Measurements from ENCODE around the gene NDST1.

NDST1 gene

DNA sequence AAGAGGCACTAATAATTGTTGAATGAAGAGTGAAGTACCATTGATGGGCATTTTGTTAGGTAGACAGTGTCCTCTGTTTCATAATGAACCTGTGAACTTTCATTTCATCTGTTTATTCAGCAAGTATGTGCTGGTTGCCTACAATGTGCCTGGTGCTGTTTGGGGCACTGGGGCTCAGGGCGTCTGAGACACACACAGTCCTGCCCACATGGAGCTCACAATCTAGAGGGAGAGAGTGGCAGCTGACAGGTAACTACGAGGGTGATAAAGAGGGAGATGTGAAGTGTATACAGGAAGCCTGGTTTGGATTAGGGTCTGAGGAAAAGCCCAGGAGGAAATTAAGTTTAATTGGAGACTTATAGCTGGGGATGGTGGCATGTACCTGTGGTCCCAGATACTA is 28.5 kb upstream of the NDST1 start:
- Histone ChIP-seq H3K9me3 (ENCODE audit: control insufficient read depth, insufficient read depth, low read length) (no peaks in the 10 kb centered on the region), H3K36me3 (ENCODE audit: control insufficient read depth, insufficient read depth, low read length) (no peaks in the 10 kb centered on the region), H3K4me3 (ENCODE audit: low read length) (no peak overlapping the region), H3K27ac (ENCODE audit: low read length) (no peak overlapping the region), H3K4me1 (ENCODE audit: control insufficient read depth, insufficient read depth, low read length) (peaks cover 4% of the 10 kb centered on the region; the same call in 1 of the 2 replicates), H3K27me3 (ENCODE audit: control insufficient read depth, insufficient read depth, low read length) (no peaks in the 10 kb centered on the region)
- WGBS (ENCODE audit: insufficient coverage, insufficient read length) = no CpG with 5 or more reads among the region's 2 CpGs
- no peak for DNase-seq (ENCODE audit: low read depth, low spot score)

DNA sequence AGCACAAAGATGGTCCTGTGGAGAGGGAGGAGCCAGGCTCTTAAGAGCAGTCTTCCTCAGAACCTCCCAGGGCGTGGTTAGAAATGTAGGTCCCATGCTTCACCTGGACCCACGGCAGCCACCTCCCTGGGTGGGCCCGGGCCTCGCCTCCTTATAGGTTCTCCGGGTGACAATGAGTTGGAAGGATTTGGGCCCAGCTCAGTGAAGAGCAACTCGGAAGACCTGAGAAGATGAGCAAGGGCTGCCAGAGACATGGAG is 26.3 kb upstream of the NDST1 start:
- no peak for DNase-seq (ENCODE audit: low read depth, low spot score)
- no peaks in the 10 kb centered on the region for H3K36me3 ChIP-seq (ENCODE audit: control insufficient read depth, insufficient read depth, low read length)
- no peaks in the 10 kb centered on the region for H3K27me3 ChIP-seq (ENCODE audit: control insufficient read depth, insufficient read depth, low read length)
- no CpG with 5 or more reads among the region's 6 CpGs for WGBS (ENCODE audit: insufficient coverage, insufficient read length)
- no peaks in the 10 kb centered on the region for H3K9me3 ChIP-seq (ENCODE audit: control insufficient read depth, insufficient read depth, low read length)
- H3K4me3 ChIP-seq (ENCODE audit: low read length) = no peak overlapping the region
- H3K27ac ChIP-seq (ENCODE audit: low read length) = no peak overlapping the region
- H3K4me1 ChIP-seq (ENCODE audit: control insufficient read depth, insufficient read depth, low read length) = peaks cover 4% of the 10 kb centered on the region; the same call in 1 of the 2 replicates

- no peak for DNase-seq (ENCODE audit: low read depth, low spot score)
- WGBS (ENCODE audit: insufficient coverage, insufficient read length) = no CpG with 5 or more reads among the region's 6 CpGs
- no peaks in the 10 kb centered on the region for H3K9me3 ChIP-seq (ENCODE audit: control insufficient read depth, insufficient read depth, low read length)
- H3K27ac ChIP-seq (ENCODE audit: low read length) = no peak overlapping the region
- no peak overlapping the region for H3K4me3 ChIP-seq (ENCODE audit: low read length)
- peaks cover 4% of the 10 kb centered on the region; the same call in 1 of the 2 replicates for H3K4me1 ChIP-seq (ENCODE audit: control insufficient read depth, insufficient read depth, low read length)
- H3K36me3 ChIP-seq (ENCODE audit: control insufficient read depth, insufficient read depth, low read length) = no peaks in the 10 kb centered on the region
- H3K27me3 ChIP-seq (ENCODE audit: control insufficient read depth, insufficient read depth, low read length) = no peaks in the 10 kb centered on the region
These were observed 25.9 kb upstream of the NDST1 start for GRCh38 chr5:150481972-150482406.

DNA sequence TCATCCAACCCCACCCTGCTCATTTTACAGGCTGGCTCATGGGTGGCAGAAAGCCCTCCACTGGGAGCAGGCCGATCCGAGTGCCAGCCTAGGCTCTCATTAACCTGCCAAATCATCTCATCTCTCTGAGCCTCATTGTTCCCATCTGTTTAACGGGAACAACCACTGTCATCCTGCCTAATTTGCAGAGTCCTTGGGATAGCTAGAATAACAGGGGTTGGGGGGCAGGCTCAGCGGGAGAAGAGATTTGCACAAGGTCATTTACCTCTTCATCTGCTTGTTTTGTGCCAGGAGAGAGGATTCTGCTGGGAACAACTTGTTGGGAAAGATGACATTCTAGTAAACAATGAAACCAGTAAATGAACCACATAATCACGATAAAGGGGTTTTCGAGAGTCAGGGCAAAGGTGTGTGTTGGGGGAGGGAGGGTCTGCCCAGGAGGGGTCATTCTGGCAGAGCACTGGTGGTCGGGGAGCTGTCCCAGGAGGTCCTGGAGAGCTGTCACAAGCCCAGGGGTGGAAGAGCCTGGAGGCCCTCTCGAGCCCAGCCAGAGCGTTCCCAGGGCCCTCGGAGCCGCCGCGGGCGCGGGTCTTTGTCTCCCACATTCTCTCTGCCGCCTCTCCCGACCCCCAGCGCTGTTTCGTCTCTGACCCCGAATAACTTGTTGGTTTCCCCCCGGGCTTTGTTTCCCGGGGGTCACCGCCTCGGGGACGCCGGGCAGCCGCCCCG is 22.8 kb upstream of the NDST1 start:
- Histone ChIP-seq H3K27ac (ENCODE audit: low read length) (no peak overlapping the region), H3K27me3 (ENCODE audit: control insufficient read depth, insufficient read depth, low read length) (no peaks in the 10 kb centered on the region), H3K9me3 (ENCODE audit: control insufficient read depth, insufficient read depth, low read length) (no peaks in the 10 kb centered on the region), H3K4me1 (ENCODE audit: control insufficient read depth, insufficient read depth, low read length) (peaks cover 8% of the 10 kb centered on the region; the same call in 1 of the 2 replicates), H3K36me3 (ENCODE audit: control insufficient read depth, insufficient read depth, low read length) (no peaks in the 10 kb centered on the region), H3K4me3 (ENCODE audit: low read length) (peak overlapping the region; percentile 71; the same call in 1 of the 2 replicates)
- no peak for DNase-seq (ENCODE audit: low read depth, low spot score)
- WGBS (ENCODE audit: insufficient coverage, insufficient read length) = no CpG with 5 or more reads among the region's 28 CpGs

- H3K9me3 ChIP-seq (ENCODE audit: control insufficient read depth, insufficient read depth, low read length) = no peaks in the 10 kb centered on the region
- peak overlapping the region; percentile 71 for H3K4me3 ChIP-seq (ENCODE audit: low read length)
- no CpG with 5 or more reads among the region's 90 CpGs for WGBS (ENCODE audit: insufficient coverage, insufficient read length)
- H3K27ac ChIP-seq (ENCODE audit: low read length) = no peak overlapping the region
- H3K4me1 ChIP-seq (ENCODE audit: control insufficient read depth, insufficient read depth, low read length) = peaks cover 9% of the 10 kb centered on the region; the same call in 1 of the 2 replicates
- DNase-seq (ENCODE audit: low read depth, low spot score) = no peak
- H3K27me3 ChIP-seq (ENCODE audit: control insufficient read depth, insufficient read depth, low read length) = no peaks in the 10 kb centered on the region
- H3K36me3 ChIP-seq (ENCODE audit: control insufficient read depth, insufficient read depth, low read length) = no peaks in the 10 kb centered on the region
These were observed 22.1 kb upstream of the NDST1 start for GRCh38 chr5:150485693-150486401.

DNA sequence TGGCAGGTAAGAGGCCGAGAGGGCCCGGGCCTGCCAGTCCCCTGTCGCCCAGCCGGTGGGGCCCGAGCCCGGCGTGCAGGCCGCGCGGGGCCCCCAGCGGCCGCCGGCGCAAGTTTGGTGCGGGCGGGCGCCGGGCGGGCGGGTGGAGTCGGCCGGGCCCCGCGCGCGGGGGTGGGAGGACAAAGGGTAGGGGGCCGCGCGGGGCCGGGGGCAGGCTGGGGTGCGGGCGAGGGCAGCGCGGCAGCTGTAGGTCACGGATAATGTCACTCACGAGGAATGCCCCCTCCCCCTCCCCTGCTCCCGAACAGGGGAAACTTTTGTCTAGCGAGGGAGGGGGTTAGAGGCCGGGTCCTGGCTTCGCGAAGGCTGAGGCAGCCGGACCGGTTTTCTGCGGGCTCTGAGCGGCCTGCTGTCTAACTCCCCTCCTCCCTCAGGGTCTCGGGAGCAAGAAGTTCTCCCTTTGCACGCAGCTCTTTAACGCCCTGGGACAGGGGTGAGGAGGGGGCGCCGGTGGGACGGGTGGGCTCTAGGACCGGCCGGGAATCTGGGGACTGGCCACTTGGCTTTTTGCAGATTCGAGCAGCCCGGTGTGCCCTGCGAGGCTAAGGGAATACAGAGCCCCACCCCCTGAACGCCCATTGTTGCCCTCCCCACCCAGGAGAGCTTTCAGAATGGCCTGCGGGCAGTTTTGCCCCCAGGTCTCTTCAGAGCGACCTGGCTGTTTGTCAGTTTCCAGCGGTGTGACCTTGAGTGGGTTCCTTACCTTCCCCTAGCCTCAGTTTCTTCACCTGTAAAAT is 21.3 kb upstream of the NDST1 start:
- DNase-seq (ENCODE audit: low read depth, low spot score) = no peak

DNA sequence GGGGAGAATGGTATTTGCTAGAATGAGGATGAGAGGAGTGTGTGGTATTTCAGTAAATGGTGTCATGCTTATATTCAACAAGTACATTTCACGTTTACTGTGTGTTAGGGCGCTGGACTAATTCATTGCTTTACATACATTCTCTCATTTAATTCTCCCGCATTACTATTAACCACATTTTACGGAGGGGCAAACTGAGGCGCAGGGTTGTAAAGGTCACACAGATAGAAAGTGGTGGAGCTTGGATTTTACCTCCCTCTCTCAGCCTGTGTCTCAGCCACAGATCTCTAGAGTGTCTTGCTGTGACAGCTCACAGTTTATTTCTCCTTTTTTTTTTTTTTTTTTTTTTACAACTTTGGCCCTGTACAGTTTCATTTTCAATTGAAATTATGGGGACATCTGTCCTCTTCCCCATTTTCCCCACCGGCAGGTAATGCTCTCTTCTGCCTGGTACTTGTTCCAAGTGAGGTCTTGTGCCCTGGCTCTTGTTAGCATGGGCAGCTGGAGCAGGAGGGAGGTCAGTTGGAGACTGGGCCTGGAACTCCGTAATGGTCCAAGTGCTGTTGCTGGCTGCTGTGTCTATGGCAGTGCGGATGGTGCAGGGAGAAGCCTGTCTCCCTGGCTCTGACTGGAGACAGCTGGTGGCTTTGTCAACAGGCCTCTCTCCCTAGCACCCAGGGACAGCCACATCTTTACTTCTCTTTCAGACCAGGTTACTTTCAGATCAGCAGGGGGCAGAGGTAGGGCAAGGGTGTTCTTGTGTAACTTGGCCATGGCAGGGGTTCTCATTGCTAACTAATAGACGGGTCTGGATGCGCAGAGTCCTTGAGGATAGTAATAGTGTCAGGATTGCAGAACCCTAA is 20.5 kb upstream of the NDST1 start:
- Histone ChIP-seq H3K27me3 (ENCODE audit: control insufficient read depth, insufficient read depth, low read length) (no peaks in the 10 kb centered on the region), H3K9me3 (ENCODE audit: control insufficient read depth, insufficient read depth, low read length) (no peaks in the 10 kb centered on the region), H3K4me3 (ENCODE audit: low read length) (peak overlapping the region; percentile 71; the same call in 1 of the 2 replicates), H3K36me3 (ENCODE audit: control insufficient read depth, insufficient read depth, low read length) (no peaks in the 10 kb centered on the region), H3K4me1 (ENCODE audit: control insufficient read depth, insufficient read depth, low read length) (peaks cover 10% of the 10 kb centered on the region; the same call in 1 of the 2 replicates), H3K27ac (ENCODE audit: low read length) (no peak overlapping the region)
- DNase-seq (ENCODE audit: low read depth, low spot score) = no peak
- WGBS (ENCODE audit: insufficient coverage, insufficient read length) = no CpG with 5 or more reads among the region's 10 CpGs

More for the DNA sequence above, 21.3 kb upstream of the NDST1 start:
- H3K4me1 ChIP-seq (ENCODE audit: control insufficient read depth, insufficient read depth, low read length) = peaks cover 10% of the 10 kb centered on the region; the same call in 1 of the 2 replicates
- H3K4me3 ChIP-seq (ENCODE audit: low read length) = peak overlapping the region; percentile 71
- no peaks in the 10 kb centered on the region for H3K27me3 ChIP-seq (ENCODE audit: control insufficient read depth, insufficient read depth, low read length)
- WGBS (ENCODE audit: insufficient coverage, insufficient read length) = no CpG with 5 or more reads among the region's 60 CpGs
- H3K36me3 ChIP-seq (ENCODE audit: control insufficient read depth, insufficient read depth, low read length) = no peaks in the 10 kb centered on the region
- no peak overlapping the region for H3K27ac ChIP-seq (ENCODE audit: low read length)
- H3K9me3 ChIP-seq (ENCODE audit: control insufficient read depth, insufficient read depth, low read length) = no peaks in the 10 kb centered on the region

DNA sequence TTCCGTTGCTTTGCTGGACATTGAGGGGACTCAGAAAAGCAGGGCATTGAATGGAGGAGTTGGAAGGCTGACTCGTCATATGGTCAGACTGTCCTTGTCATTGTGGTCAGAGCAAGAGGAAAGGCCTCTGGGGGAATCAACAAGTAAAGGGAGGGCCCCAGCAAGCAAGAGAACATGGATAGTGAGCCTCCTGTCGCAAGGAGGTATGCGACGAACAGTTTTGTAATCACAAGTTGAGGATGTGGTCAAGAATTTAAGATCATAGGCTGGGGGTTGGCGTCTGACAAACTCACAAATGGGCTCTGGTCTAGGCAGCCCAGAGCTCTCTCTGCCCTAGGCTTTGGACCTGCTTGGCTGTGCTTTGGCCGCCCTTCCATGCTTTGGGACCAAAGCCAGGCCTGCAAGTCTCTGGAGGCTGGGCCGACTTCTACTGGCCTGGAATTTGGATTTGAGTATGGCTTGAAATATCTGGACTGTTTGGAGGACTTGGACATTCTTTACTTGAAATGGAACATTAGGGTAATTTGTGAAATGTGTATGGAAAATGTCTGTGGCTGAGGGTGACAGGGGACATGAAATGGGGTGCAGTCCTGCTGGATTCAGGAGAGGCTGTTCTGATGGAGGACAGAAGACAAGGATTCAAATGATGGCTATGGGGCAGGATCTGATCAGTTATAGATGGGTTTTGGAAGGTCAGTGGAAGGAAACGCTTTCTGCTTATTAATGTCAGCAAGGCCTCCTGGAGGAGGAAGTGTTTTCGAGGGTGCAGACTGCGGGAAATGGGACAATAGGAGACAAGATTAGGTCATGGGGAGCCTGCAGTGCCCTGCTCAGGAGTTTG is 19.2 kb upstream of the NDST1 start:
- H3K4me3 ChIP-seq (ENCODE audit: low read length) = no peak overlapping the region
- no peak for DNase-seq (ENCODE audit: low read depth, low spot score)
- WGBS (ENCODE audit: insufficient coverage, insufficient read length) = no CpG with 5 or more reads among the region's 11 CpGs
- no peak overlapping the region for H3K27ac ChIP-seq (ENCODE audit: low read length)
- H3K4me1 ChIP-seq (ENCODE audit: control insufficient read depth, insufficient read depth, low read length) = peaks cover 10% of the 10 kb centered on the region; the same call in 1 of the 2 replicates
- H3K27me3 ChIP-seq (ENCODE audit: control insufficient read depth, insufficient read depth, low read length) = no peaks in the 10 kb centered on the region
- no peaks in the 10 kb centered on the region for H3K9me3 ChIP-seq (ENCODE audit: control insufficient read depth, insufficient read depth, low read length)
- H3K36me3 ChIP-seq (ENCODE audit: control insufficient read depth, insufficient read depth, low read length) = no peaks in the 10 kb centered on the region

Data from iPS DF 6.9 (cell line).